Measurements from ENCODE around the gene MISP. TPM values are rescaled to one million over a fixed set of nuclear protein-coding genes. Genes with fewer than 3 reads are reported as not detected.
"Not testable (repeated sequence)": the region's sequence is repeated elsewhere in the genome, so short reads cannot be mapped to it uniquely, and the experiment has no call there.

MISP gene
- polyA plus RNA-seq, 3 donors, result 4.4 to 14.4 (median 5.8) TPM

GRCh38 chr19:720345-721160, 30.4 kb upstream of the MISP start:
- DNase-seq (ENCODE audit: extremely low read depth in 1 of 11, low read depth in 9 of 11, low spot score in 4 of 11), result no peak

GRCh38 chr19:722553-723101, 28.3 kb upstream of the MISP start:
- DNase-seq (ENCODE audit: extremely low read depth in 1 of 11, low read depth in 9 of 11, low spot score in 4 of 11), result no peak

GRCh38 chr19:723247-723646, 27.7 kb upstream of the MISP start:
- DNase-seq (ENCODE audit: extremely low read depth in 1 of 11, low read depth in 9 of 11, low spot score in 4 of 11), result no peak

DNA sequence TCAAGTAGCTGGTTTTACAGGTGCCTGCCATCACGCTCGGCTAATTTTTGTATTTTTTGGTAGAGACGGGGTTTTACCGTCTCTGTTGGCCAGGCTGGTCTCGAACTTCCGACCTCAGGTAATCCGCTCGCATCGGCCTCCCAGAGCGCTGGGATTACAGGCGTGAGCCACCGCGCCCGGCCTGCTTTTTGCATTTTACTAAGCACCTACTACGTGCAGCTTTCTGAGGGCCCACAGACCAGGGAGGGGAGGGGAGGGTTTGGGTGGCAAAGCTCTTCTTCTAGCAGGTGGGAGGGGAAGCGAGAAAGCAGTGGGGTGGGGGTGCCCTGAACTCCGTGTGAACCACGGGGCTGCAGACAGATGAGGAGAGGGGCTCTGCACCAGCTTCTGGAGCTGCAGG, 27.2 kb upstream of the MISP start:
- no peak for DNase-seq (ENCODE audit: extremely low read depth in 1 of 11, low read depth in 9 of 11, low spot score in 4 of 11)

- no peak for DNase-seq (ENCODE audit: extremely low read depth in 1 of 11, low read depth in 9 of 11, low spot score in 4 of 11)
Measured at GRCh38 chr19:725461-726089, 25.3 kb upstream of the MISP start.

- no peak for DNase-seq (ENCODE audit: extremely low read depth in 1 of 11, low read depth in 9 of 11, low spot score in 4 of 11)
Measured at GRCh38 chr19:726993-727956, 23.6 kb upstream of the MISP start.

DNA sequence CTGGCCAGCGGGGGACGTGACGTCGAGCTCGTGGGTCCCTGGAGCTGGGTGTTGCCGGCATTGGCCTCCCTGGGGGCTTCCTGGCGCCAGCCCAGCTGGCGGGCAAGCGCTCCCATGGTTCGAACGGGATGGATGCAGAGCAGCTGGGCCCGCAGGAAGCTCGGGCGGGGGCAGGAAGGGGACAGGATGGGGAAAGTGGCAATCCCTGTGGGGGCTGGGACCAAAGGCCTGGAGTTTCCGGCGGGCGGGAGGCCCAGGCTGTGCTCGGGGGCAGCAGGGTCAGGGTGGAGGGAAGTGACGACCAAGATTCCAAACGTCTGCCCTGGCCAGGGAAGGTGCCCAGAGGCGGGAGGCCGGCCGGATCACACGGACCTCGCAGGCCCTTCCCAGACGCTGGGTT, 22.9 kb upstream of the MISP start:
- no peak for DNase-seq (ENCODE audit: extremely low read depth in 1 of 11, low read depth in 9 of 11, low spot score in 4 of 11)

DNA sequence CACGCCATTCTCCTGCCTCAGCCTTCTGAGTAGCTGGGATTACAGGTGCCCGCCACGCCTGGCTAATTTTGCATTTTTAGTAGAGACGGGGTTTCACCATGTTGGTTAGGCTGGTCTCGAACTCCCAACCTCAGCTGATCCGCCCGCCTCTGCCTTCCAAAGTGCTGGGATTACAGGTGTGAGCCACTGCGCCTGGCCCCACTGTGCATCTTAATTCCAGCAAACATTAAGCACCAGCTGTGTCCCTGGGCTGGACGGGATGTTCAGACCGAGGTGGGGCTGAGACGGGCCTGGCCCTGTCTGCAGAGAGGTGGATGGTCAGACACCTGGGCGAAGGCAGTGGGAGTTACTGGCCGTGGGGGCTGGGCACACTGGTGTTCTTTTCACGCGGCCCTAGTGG, 21.3 kb upstream of the MISP start:
- DNase-seq (ENCODE audit: extremely low read depth in 1 of 11, low read depth in 9 of 11, low spot score in 4 of 11), result not testable (repeated sequence)

DNA sequence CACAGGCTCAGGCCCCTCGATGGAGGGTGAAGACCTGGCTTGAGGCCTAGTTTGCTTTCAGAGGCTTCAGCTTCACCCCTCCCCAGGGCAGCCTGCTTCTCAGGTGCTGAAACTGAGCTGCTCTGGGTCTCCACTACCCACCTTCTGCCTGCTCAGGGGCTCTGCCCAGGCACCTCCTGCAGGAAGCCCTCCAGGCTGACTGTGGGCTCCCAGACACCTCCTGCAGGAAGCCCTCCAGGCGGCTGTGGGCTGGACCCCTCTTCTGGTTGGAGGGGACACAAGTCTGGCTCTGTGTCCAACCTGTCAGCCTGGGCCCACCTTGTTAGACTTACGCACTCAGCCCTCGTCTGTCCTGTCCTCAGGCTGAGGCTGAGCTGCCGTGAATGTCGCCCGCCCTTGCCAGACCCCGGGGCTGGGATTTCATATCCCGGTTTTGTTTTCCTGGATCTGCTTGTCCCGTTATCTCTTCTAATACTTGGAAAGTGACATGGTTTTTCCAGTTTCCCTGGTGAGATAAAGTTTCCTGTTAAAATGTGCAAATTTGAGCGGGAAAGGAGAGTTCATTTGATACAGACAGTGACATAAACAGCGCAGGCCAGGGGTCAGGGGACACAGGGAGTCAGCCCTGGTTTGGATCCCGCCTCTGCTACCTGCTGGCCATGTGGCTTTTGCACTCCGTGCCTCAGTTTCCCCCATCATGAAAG, 20.8 kb upstream of the MISP start:
- DNase-seq (ENCODE audit: extremely low read depth in 1 of 11, low read depth in 9 of 11, low spot score in 4 of 11), result no peak

DNA sequence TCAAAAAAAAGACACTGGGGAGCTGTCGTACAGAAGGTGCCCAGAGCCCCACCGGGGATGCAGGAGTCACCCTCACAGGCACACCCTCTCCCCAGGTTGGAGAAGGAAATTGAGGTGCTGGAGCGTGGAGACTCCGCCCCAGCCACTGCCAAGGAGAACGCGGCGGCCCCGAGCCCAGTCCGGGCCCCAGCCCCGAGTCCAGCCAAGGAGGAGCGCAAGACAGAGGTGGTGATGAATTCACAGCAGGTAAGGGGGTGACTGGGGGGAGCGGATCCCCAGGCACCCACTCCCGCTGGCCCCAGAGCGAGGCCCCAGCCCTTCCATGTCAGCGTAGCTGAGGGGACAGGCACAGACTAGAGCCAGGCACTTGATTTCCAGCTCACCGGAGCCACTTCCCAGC, 19.9 kb upstream of the MISP start:
- no peak for DNase-seq (ENCODE audit: extremely low read depth in 1 of 11, low read depth in 9 of 11, low spot score in 4 of 11)

GRCh38 chr19:732148-733069, 18.5 kb upstream of the MISP start:
- no peak for DNase-seq (ENCODE audit: extremely low read depth in 1 of 11, low read depth in 9 of 11, low spot score in 4 of 11)

- no peak for DNase-seq (ENCODE audit: extremely low read depth in 1 of 11, low read depth in 9 of 11, low spot score in 4 of 11)
Measured at GRCh38 chr19:734716-735115, 16.2 kb upstream of the MISP start.

DNA sequence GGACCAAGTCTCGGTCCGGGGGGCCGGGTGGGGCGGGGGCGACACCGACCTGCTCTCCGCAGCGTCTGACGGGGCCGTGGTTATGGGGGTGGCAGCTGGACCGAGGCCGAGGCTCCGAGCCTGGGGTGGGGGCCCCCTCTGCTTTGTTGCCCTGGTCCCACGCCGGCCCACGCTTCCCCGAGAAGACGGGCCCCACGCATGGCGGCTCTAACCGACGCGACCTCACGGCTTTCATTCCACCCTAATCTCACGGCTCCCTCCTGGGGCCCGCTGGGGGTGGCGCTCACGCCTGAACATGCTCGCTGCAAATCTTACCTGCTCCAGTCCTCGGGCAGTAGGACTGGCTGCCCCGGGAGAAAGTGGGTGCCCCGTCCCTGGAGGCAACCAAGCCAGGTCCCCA, 14.8 kb upstream of the MISP start:
- DNase-seq (ENCODE audit: extremely low read depth in 1 of 11, low read depth in 9 of 11, low spot score in 4 of 11), result no peak

DNA sequence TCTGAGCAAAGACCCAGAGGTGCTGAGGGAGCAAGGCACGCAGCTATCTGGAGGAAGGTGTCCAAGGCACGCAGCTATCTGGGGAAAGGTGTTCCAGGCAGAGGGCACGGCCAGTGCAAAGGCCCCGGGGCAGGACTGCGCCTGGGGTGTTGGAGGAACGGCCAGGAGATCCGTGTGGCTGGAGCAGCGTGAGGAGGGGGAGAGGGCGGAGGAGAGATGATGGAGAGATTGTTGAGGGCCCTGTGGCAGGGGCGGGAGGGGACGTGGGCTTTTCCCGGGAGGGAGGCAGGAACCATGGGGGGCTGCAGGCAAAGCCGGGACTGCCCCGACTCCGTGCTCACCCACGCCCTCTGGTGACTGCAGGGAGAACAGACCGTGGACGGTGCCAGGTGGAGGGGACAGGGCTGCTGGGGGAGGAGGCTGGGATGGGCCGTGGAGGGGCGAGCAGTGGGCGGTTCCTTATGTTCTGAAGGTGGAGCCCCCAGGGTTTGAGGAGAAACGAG, 13.3 kb upstream of the MISP start:
- DNase-seq (ENCODE audit: extremely low read depth in 1 of 11, low read depth in 9 of 11, low spot score in 4 of 11), result no peak

DNA sequence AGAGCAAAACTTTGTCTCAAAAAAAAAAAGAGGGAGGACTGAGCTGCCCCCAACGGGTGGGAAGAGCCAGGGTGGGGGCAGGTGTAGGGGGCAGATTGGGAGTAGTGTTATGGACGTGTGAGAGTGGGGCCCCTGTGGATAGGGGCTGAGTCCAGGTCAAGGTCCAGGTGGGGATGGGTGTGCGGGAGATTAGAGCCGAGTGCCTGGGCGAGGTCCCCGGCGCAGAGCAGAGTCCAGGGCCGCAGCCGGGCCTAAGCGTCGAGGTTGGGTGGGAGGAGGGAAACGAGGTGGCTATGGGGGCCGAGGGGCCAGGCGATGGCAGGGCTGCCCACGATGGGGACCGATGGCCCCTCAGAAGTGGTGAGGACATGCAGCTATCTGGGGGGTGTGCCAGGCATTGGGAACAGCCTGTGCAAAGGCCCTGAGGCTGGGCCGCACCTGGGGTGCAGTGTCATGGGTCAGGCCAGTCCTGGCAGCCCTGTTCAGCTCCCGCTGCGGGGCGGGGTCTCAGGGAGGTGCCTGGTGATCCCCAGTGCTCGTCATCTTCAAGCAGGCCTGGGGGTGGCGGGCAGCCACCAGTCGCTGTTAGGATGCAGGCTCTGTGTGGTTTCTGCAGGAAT, 12.3 kb upstream of the MISP start:
- DNase-seq (ENCODE audit: extremely low read depth in 1 of 11, low read depth in 9 of 11, low spot score in 4 of 11), result no peak

- DNase-seq (ENCODE audit: extremely low read depth in 1 of 11, low read depth in 9 of 11, low spot score in 4 of 11), result no peak
Measured at GRCh38 chr19:739998-740715, 10.8 kb upstream of the MISP start.
